ENCODE measurements around the gene SHH. TPM values are rescaled to one million over a fixed set of nuclear protein-coding genes. Genes with fewer than 3 reads are reported as not detected.

The SHH gene
- total and polyA plus RNA-seq, 2 donors (not counting 3 experiments of a cell fraction or from before 2014, with no cell fraction given), result not detected

- Histone ChIP-seq H3K27me3 (ENCODE audit: control insufficient read depth in 2 of 2, insufficient read depth in 2 of 2, low read length in 2 of 2) (peaks cover 23 to 62% of the 10 kb centered on the region in 2 experiments), H3K9me3 (replicated peaks; ENCODE audit: control insufficient read depth, insufficient read depth, low read length) (no peaks in the 10 kb centered on the region), H3K9ac (replicated peaks; ENCODE audit: extremely low read depth, insufficient read depth, low read length) (no peak overlapping the region), H4K20me1 (replicated peaks; ENCODE audit: control insufficient read depth, extremely low read depth, insufficient read depth, low read length) (no peaks in the 10 kb centered on the region), H3K36me3 (ENCODE audit: control insufficient read depth in 2 of 2, extremely low read depth in 1 of 2, insufficient read depth in 2 of 2, low read length in 2 of 2) (no peaks in the 10 kb centered on the region), H3K4me3 (replicated peaks in 1 of 3; ENCODE audit: insufficient read depth in 1 of 3, low read depth in 1 of 3, low read length in 3 of 3) (no peak overlapping the region), H3K4me2 (ENCODE audit: insufficient read depth, low read length) (peak overlapping the region; percentile 79), H3K27ac (ENCODE audit: insufficient read depth, low read depth, low read length) (no peak overlapping the region), H3K4me1 (ENCODE audit: control insufficient read depth, extremely low read depth, insufficient read depth, low read length) (peaks cover 29% of the 10 kb centered on the region), H3K79me2 (ENCODE audit: control insufficient read depth, insufficient read depth, low read length) (no peaks in the 10 kb centered on the region), H3K9me1 (replicated peaks; ENCODE audit: control insufficient read depth, extremely low read depth, insufficient read depth, low read length) (no peaks in the 10 kb centered on the region), H2AFZ (ENCODE audit: low read depth, low read length) (no peak overlapping the region)
- intact Hi-C loops (cut with micrococcal nuclease) (loop anchor here (5.0 to 10.0 kb wide), 3 partner anchors 81 to 1086 kb away; partner anchors contain the start of gene LMBR1), dilution Hi-C loops (cut with MboI; ENCODE audit: extremely low pct_ligation_motif_present, low sequenced_read_pairs) (no loop called here)
- BruUV-seq (replicated peaks), result no TSS peak
- FAIRE-seq, result no peak
- ChIA-PET CTCF (interaction anchor here (1.0 to 1.2 kb wide), 6 partner anchors 9 to 970 kb away, joined by 3 to 4 read pairs (median 4); no protein-coding TSS in a partner anchor), POLR2A (no interaction called here)
- DNase-seq (ENCODE audit: low read depth, low spot score), result no peak
- TF ChIP-seq POLR2AphosphoS5 (IDR thresholded peaks at IDR 0.05; ENCODE audit: insufficient read depth, low read depth, low read length) (no peak), POLR2A (IDR thresholded peaks at IDR 0.05; ENCODE audit: low read depth, low read length) (no peak), CTCF (IDR thresholded peaks at IDR 0.05; ENCODE audit: extremely low read depth in 1 of 2, insufficient read depth in 1 of 2, low read depth in 1 of 2, low read length in 2 of 2) (peak; percentile 3 to 28), MAX (IDR thresholded peaks at IDR 0.05; ENCODE audit: insufficient read depth, insufficient read length) (no peak), EZH2 (IDR thresholded peaks at IDR 0.05; ENCODE audit: borderline replicate concordance, low read depth, low read length, severe bottlenecking) (no peak)
Measured at GRCh38 chr7:155806096-155806871, 6.0 kb downstream of the SHH start.
